GM03348 (cell line): ENCODE measurements around the gene PEX16.
"Not testable (repeated sequence)": the region's sequence is repeated elsewhere in the genome, so short reads cannot be mapped to it uniquely, and the experiment has no call there.

Experiments used
- DNase-seq: peaks from one replicate; pipeline ENCODE4 v3.0.0; 2012; ENCODE audit warnings: low spot score

PEX16 gene

GRCh38 chr11:45918331-45918941 lies 759 bp upstream of the PEX16 start:
- DNase-seq: peak; percentile 96

GRCh38 chr11:45917286-45917622 lies 423 bp downstream of the PEX16 start:
- no peak for DNase-seq

- no peak for DNase-seq
These were observed 2.2 kb downstream of the PEX16 start for GRCh38 chr11:45915446-45915845.

GRCh38 chr11:45913942-45914635 lies 3.6 kb downstream of the PEX16 start:
- no peak for DNase-seq

GRCh38 chr11:45913514-45913913 lies 4.2 kb downstream of the PEX16 start:
- no peak for DNase-seq

GRCh38 chr11:45910623-45911022 lies 7.1 kb downstream of the PEX16 start:
- no peak for DNase-seq

- no peak for DNase-seq
These were observed 7.8 kb downstream of the PEX16 start for GRCh38 chr11:45909594-45910475.

- DNase-seq: no peak
These were observed 9.7 kb downstream of the PEX16 start for GRCh38 chr11:45907911-45908370.

- DNase-seq: no peak
These were observed 10.6 kb downstream of the PEX16 start, which contains the start of gene FREY1 for GRCh38 chr11:45906965-45907611. Gene FREY1 (minus strand): TSS chr11:45907271. CDS start chr11:45907245, 26 bp downstream.

- no peak for DNase-seq
These were observed 11.5 kb downstream of the PEX16 start for GRCh38 chr11:45906096-45906682.

GRCh38 chr11:45905576-45905975 lies 12.1 kb downstream of the PEX16 start:
- not testable (repeated sequence) for DNase-seq

GRCh38 chr11:45905095-45905494 lies 12.6 kb downstream of the PEX16 start:
- no peak for DNase-seq

GRCh38 chr11:45904309-45904915 lies 13.3 kb downstream of the PEX16 start:
- no peak for DNase-seq

- DNase-seq: no peak
These were observed 15.0 kb downstream of the PEX16 start for GRCh38 chr11:45902452-45903380.

GRCh38 chr11:45901626-45902025 lies 16.1 kb downstream of the PEX16 start:
- DNase-seq: no peak

- peak; percentile 40 for DNase-seq
These were observed 16.6 kb downstream of the PEX16 start for GRCh38 chr11:45900916-45901617.

- DNase-seq: peak; percentile 51
These were observed 17.4 kb downstream of the PEX16 start for GRCh38 chr11:45900175-45900800.

GRCh38 chr11:45899448-45900174 lies 18.1 kb downstream of the PEX16 start:
- DNase-seq: peak; percentile 95

- DNase-seq: no peak
These were observed 18.6 kb downstream of the PEX16 start for GRCh38 chr11:45899086-45899447.
